ENCODE measurements around the gene BCAT1. TPM values are rescaled to one million over a fixed set of nuclear protein-coding genes. Genes with fewer than 3 reads are reported as not detected.
A peak's percentile ranks its signal among the peaks of the same experiment; 100 is the strongest.

BCAT1 gene
- total and polyA plus RNA-seq, 2 of the 8 experiments (the other 6 are each of a cell fraction or from before 2014, with no cell fraction given): 19.7 to 263 TPM

- Histone ChIP-seq H3K27ac (ENCODE audit: low read depth, low read length) (no peak overlapping the region), H3K14ac (ENCODE audit: insufficient read length) (no peak overlapping the region), H2BK5ac (ENCODE audit: low read depth, low read length) (no peak overlapping the region), H2BK20ac (ENCODE audit: low read length) (no peak overlapping the region), H3K4me3 (ENCODE audit: extremely low read depth in 1 of 4, insufficient read depth in 2 of 4, low read depth in 3 of 4, low read length in 4 of 4) (no peak overlapping the region), H3K36me3 (ENCODE audit: control insufficient read depth in 2 of 4, insufficient read depth in 4 of 4, low read length in 3 of 4) (no peaks in the 10 kb centered on the region), H4K20me1 (replicated peaks in 1 of 2; ENCODE audit: control insufficient read depth in 1 of 2, insufficient read depth in 2 of 2, low read length in 2 of 2) (no peaks in the 10 kb centered on the region), H3K56ac (replicated peaks; ENCODE audit: insufficient read length, low read depth, low read length) (no peak overlapping the region), H4K91ac (replicated peaks; ENCODE audit: insufficient read length, low read length) (no peak overlapping the region), H3K4ac (replicated peaks; ENCODE audit: insufficient read length, low read depth, low read length) (no peak overlapping the region), H2BK15ac (ENCODE audit: low read length) (no peak overlapping the region), H3K9me3 (ENCODE audit: insufficient read depth in 2 of 2, low read depth in 1 of 2, low read length in 1 of 2) (no peaks in the 10 kb centered on the region), H4K8ac (ENCODE audit: extremely low read depth, insufficient read depth, low read length) (no peak overlapping the region), H3K23me2 (ENCODE audit: low read depth, low read length) (no peaks in the 10 kb centered on the region), H2AK5ac (ENCODE audit: low read depth, low read length) (no peak overlapping the region), H3K18ac (ENCODE audit: extremely low read depth, low read length) (no peak overlapping the region), H3K9ac (replicated peaks in 1 of 4; ENCODE audit: extremely low read depth in 1 of 4, low read depth in 3 of 4, low read length in 3 of 4) (no peak overlapping the region), H3K4me2 (ENCODE audit: insufficient read depth in 1 of 2, low read depth in 2 of 2, low read length in 2 of 2) (no peak overlapping the region), H3K79me2 (ENCODE audit: control insufficient read depth in 1 of 2, insufficient read depth in 2 of 2, low read length in 2 of 2) (no peaks in the 10 kb centered on the region), H4K5ac (ENCODE audit: insufficient read length, low read depth, low read length) (no peak overlapping the region), H3K79me1 (ENCODE audit: low read depth, low read length) (no peaks in the 10 kb centered on the region), H2BK120ac (replicated peaks; ENCODE audit: low read depth, low read length) (no peak overlapping the region), H3K23ac (ENCODE audit: insufficient read length) (no peak overlapping the region), H3K27me3 (replicated peaks in 1 of 4; ENCODE audit: control insufficient read depth in 3 of 4, extremely low read depth in 1 of 4, insufficient read depth in 3 of 4, low read length in 3 of 4) (no peaks in the 10 kb centered on the region), H2BK12ac (ENCODE audit: low read depth, low read length) (no peak overlapping the region), H3K4me1 (replicated peaks in 1 of 4; ENCODE audit: control insufficient read depth in 3 of 4, insufficient read depth in 4 of 4, low read length in 3 of 4) (0 out of 7 replicates have a peak, but pooled peaks cover 0 to 2% (median 0%) of the 10 kb centered on the region in 4 experiments), H2AFZ (ENCODE audit: low read length) (0 out of 2 replicates have a peak overlapping the region, but pooled peaks have one; percentile 18)
- 91% methylated on average over 4 of the region's 4 CpGs; no CpG with 5 or more reads in 1 of the 2 experiments for whole genome bisulfite sequencing, 2 experiments (ENCODE audit: extremely low coverage in 1 of 2, insufficient coverage in 1 of 2, insufficient read length in 1 of 2, insufficient replicate concordance in 2 of 2, low coverage in 1 of 2, low lambda C conversion rate in 2 of 2, missing lambda C conversion rate in 1 of 2)
- CTCF ChIA-PET (ENCODE audit: partially characterized antibody): interaction anchor here (0.9 to 1.8 kb wide), 6 partner anchors 11 to 137 kb away, joined by 3 to 10 read pairs (median 4); no protein-coding TSS in a partner anchor
- POLR2A ChIA-PET (ENCODE audit: partially characterized antibody): no interaction called here
- FAIRE-seq: no peak
- no peak for DNase-seq (ENCODE audit: low read depth in 1 of 2, low spot score in 2 of 2)
- no peak for TF ChIP-seq HDAC2 (IDR thresholded peaks at IDR 0.05; ENCODE audit: borderline replicate concordance in 1 of 2, low read depth in 2 of 2, low read length in 2 of 2)
- no peak for TF ChIP-seq EP300 (IDR thresholded peaks at IDR 0.05; ENCODE audit: borderline replicate concordance in 1 of 2, low read depth in 2 of 2, low read length in 2 of 2)
- no peak for TF ChIP-seq KDM4A (IDR thresholded peaks at IDR 0.05; ENCODE audit: low read depth, low read length, severe bottlenecking)
- no peak for TF ChIP-seq NANOG (IDR thresholded peaks at IDR 0.05; ENCODE audit: insufficient read depth, low read depth, low read length, poor library complexity, severe bottlenecking)
- no peak for TF ChIP-seq SRF (IDR thresholded peaks at IDR 0.05; ENCODE audit: low read depth, low read length)
- TF ChIP-seq, protein P1, sequence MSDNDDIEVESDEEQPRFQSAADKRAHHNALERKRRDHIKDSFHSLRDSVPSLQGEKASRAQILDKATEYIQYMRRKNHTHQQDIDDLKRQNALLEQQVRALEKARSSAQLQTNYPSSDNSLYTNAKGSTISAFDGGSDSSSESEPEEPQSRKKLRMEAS (IDR thresholded peaks at IDR 0.05): no peak
- TF ChIP-seq SIX5 (IDR thresholded peaks at IDR 0.05; ENCODE audit: low read depth, low read length): no peak
Observed at GRCh38 chr12:24997970-24998582, 49.2 kb upstream of the BCAT1 start.

Data from H1 (cell line).